A673 (cell line): ENCODE data around the gene PRKCH. TPM values are rescaled to one million over a fixed set of nuclear protein-coding genes. Genes with fewer than 3 reads are reported as not detected.
A peak's percentile ranks its signal among the peaks of the same experiment; 100 is the strongest.

Experiments used
- Bru-seq: library from RNA; stranded (reverse); fragments of 400-500 nt; gene quantifications from one replicate; lab custom pipeline; 2021; lab: Mats Ljungman, UMichigan
- BruChase-seq, 2 experiments: library from RNA; stranded (reverse); fragments of 400-500 nt; gene quantifications; one replicate each; lab custom pipeline; 2021; lab: Mats Ljungman, UMichigan
- BruUV-seq: library from RNA; stranded (reverse); fragments of 400-500 nt; replicated peaks from 2 replicates; lab custom pipeline; 2021; lab: Mats Ljungman, UMichigan
- CTCF ChIA-PET: fragments of 300-600 bp; sonication (Branson Sonifier 250); formaldehyde crosslinking; loops from one replicate; lab custom pipeline; 2022; ENCODE audit warnings: antibody characterized with exemption; lab: Charles Lee
- POLR2A ChIA-PET: fragments of 300-600 bp; sonication (Branson Sonifier 250); formaldehyde crosslinking; loops from one replicate; lab custom pipeline; 2022; ENCODE audit warnings: antibody characterized with exemption; ENCODE audit not compliant: low non-redundant PET; lab: Charles Lee
- DNase-seq: peaks from one replicate; pipeline ENCODE4 v3.0.0-alpha.2; 2015; ENCODE audit warnings: low spot score
- H3K27ac ChIP-seq: fragments of 200-600 bp; sonication (generic); 2 replicates; pipeline ENCODE4 v1.5.1; 2016; ENCODE audit warnings: mixed run types, low read depth, mild to moderate bottlenecking, mixed read lengths, antibody characterized with exemption, low read length; ENCODE audit not compliant: poor library complexity, severe bottlenecking
- H3K27me3 ChIP-seq: fragments of 200-600 bp; sonication (generic); replicated peaks from 2 replicates; pipeline ENCODE4 v1.6.1; 2017; ENCODE audit warnings: mixed run types, low read depth, mild to moderate bottlenecking, mixed read lengths, antibody characterized with exemption, low read length; ENCODE audit not compliant: insufficient read depth, poor library complexity
- H3K36me3 ChIP-seq: fragments of 200-600 bp; sonication (generic); 2 replicates; pipeline ENCODE4 v1.6.1; 2016; ENCODE audit warnings: mixed run types, mild to moderate bottlenecking, mixed read lengths, antibody characterized with exemption, low read length; ENCODE audit not compliant: insufficient read depth, poor library complexity, severe bottlenecking
- H3K4me1 ChIP-seq: fragments of 200-600 bp; sonication (generic); 2 replicates; pipeline ENCODE4 v1.6.1; 2017; ENCODE audit warnings: mixed run types, mild to moderate bottlenecking, mixed read lengths, antibody characterized with exemption, low read length; ENCODE audit not compliant: insufficient read depth, poor library complexity, severe bottlenecking
- H3K4me3 ChIP-seq: fragments of 200-600 bp; sonication (generic); 2 replicates; pipeline ENCODE4 v1.5.1; 2016; ENCODE audit warnings: low read depth, mixed run types, mild to moderate bottlenecking, mixed read lengths, low read length; ENCODE audit not compliant: poor library complexity, severe bottlenecking
- H3K9me3 ChIP-seq: fragments of 200-600 bp; sonication (generic); 2 replicates; pipeline ENCODE4 v1.6.1; 2016; ENCODE audit warnings: mixed run types, low read depth, mild to moderate bottlenecking, mixed read lengths, antibody characterized with exemption, low read length; ENCODE audit not compliant: poor library complexity, severe bottlenecking
- CTCF ChIP-seq: fragments of 300-800, 200-600 bp; sonication (generic); conservative IDR thresholded peaks from 2 replicates; pipeline ENCODE4 v1.5.1; 2017; ENCODE audit warnings: low read depth, mild to moderate bottlenecking, antibody characterized with exemption, low read length, moderate library complexity, mixed read lengths
- EZH2 ChIP-seq: fragments of 200-600 bp; sonication (generic); IDR thresholded peaks from 2 replicates; pipeline ENCODE4 v1.6.1; 2017; ENCODE audit warnings: borderline replicate concordance, low read depth, mild to moderate bottlenecking, mixed read lengths, antibody characterized with exemption, low read length; ENCODE audit not compliant: poor library complexity, severe bottlenecking
- intact Hi-C: fragments of 100-400 bp; cut with micrococcal nuclease; formaldehyde crosslinking; loops from one replicate; pipeline ENCODE4 v1.10.0; 2022; ENCODE audit not compliant: unreplicated experiment
- long read RNA-seq: library from polyadenylated mRNA; stranded (forward); transcript quantifications from one replicate; pipeline ENCODE4 v2.0.0, GENCODE V29; 2022
- total RNA-seq: library from RNA; stranded (reverse); gene quantifications from 2 replicates; pipeline ENCODE4 v1.2.3, GENCODE V29; 2021

PRKCH gene
- total RNA-seq (1.8 and 2.5 TPM in 2 replicates), Bru-seq, nascent RNA (percentile 33 among the genes with signal in this experiment), BruChase-seq, experiment 1, labeled RNA remaining after a 2-hour chase (percentile 25 among the genes with signal in this experiment), BruChase-seq, experiment 2, labeled RNA remaining after a 6-hour chase (percentile 28 among the genes with signal in this experiment)
- long read RNA-seq, partial matches to known transcripts: 0 of 4 reads
- long read RNA-seq, other reads (novel, unspliced or antisense): 1 of 4 reads

GRCh38 chr14:61321385-61322010, at the start of gene PRKCH:
Gene PRKCH, plus strand, starts transcription at chr14:61321579. Its CDS starts 523 bp downstream, at chr14:61322102.
- peaks cover 32% of the 10 kb centered on the region for H3K27me3 ChIP-seq

GRCh38 chr14:61277232-61277631, 44.1 kb upstream of the PRKCH start:
- BruUV-seq: no TSS peak
- no peak for DNase-seq

More at GRCh38 chr14:61321385-61322010, at the start of gene PRKCH:
- ChIA-PET CTCF (no interaction called here), POLR2A (interaction anchor here (0.6 kb wide), 1 partner anchor 1922 kb away, joined by 3 read pairs; no protein-coding TSS in a partner anchor)
- Histone ChIP-seq H3K4me1 (no peaks in the 10 kb centered on the region), H3K27ac (no peak within 1 kb of the TSS), H3K9me3 (no peaks in the 10 kb centered on the region), H3K4me3 (peak within 1 kb of the TSS; percentile 62), H3K36me3 (no peaks in the 10 kb centered on the region)
- TF ChIP-seq CTCF (peak; percentile 26; the same call in 1 of the 2 replicates), EZH2 (no peak)
- no TSS peak for BruUV-seq
- DNase-seq: peak; percentile 65
- intact Hi-C loops: no loop called here

GRCh38 chr14:61277784-61278183, 43.6 kb upstream of the PRKCH start:
- Histone ChIP-seq H3K27me3 (no peaks in the 10 kb centered on the region), H3K9me3 (no peaks in the 10 kb centered on the region), H3K27ac (no peak overlapping the region), H3K4me3 (no peak overlapping the region), H3K36me3 (no peaks in the 10 kb centered on the region), H3K4me1 (no peaks in the 10 kb centered on the region)
- ChIA-PET CTCF (no interaction called here), POLR2A (no interaction called here)
- BruUV-seq: no TSS peak
- intact Hi-C loops: no loop called here
- DNase-seq: no peak
- TF ChIP-seq EZH2: no peak
- no peak for TF ChIP-seq CTCF

More at GRCh38 chr14:61277232-61277631, 44.1 kb upstream of the PRKCH start:
- Histone ChIP-seq H3K27ac (no peak overlapping the region), H3K4me1 (no peaks in the 10 kb centered on the region), H3K36me3 (no peaks in the 10 kb centered on the region), H3K4me3 (no peak overlapping the region), H3K27me3 (no peaks in the 10 kb centered on the region), H3K9me3 (no peaks in the 10 kb centered on the region)
- POLR2A ChIA-PET: no interaction called here
- intact Hi-C loops: no loop called here
- CTCF ChIA-PET: no interaction called here
- TF ChIP-seq CTCF: no peak
- no peak for TF ChIP-seq EZH2
